ENCODE data around the gene MAPRE3.
A peak's percentile ranks its signal among the peaks of the same experiment; 100 is the strongest.

Gene MAPRE3

DNA sequence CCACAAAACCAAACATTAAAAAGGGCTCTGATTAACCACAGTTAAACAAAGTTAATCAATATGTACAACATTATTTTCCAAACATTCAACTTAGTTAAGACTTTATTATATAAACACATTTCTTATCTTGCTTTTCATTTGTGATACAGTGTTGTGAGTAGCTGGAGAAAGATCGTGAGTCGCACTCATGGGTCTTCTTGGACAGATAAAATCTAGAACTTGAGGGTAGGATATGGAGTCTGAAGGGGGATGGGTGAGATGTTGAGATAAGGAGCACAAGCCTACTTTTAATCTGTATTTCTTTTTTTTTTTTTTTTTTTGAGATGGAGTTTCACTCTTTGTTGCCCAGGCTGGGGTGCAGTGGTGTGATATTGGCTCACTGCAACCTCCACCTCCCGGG is 39.7 kb downstream of the MAPRE3 start:
- no peak for DNase-seq (ENCODE audit: low read depth in 2 of 3, low spot score in 1 of 3)

DNA sequence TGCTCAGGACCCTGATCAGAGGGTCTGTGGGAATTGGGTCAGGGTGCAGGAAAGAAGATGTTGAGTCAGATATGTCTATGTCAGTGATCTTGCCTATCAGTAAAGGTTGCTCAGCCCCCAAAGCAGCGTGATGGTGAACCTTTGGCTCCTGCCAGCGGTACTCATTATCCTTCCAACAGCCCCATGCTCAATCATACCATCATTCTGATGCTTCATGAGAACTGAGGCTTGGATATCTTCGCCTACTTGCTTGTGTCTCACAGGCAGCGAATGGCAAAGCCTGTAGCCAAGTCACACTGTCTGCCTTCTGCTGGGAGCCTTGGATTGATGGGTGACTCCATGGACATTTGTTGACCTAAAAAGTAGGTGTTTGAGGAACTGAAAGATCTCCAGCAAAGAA is 43.3 kb downstream of the MAPRE3 start:
- DNase-seq (ENCODE audit: low read depth in 2 of 3, low spot score in 1 of 3), result no peak

DNA sequence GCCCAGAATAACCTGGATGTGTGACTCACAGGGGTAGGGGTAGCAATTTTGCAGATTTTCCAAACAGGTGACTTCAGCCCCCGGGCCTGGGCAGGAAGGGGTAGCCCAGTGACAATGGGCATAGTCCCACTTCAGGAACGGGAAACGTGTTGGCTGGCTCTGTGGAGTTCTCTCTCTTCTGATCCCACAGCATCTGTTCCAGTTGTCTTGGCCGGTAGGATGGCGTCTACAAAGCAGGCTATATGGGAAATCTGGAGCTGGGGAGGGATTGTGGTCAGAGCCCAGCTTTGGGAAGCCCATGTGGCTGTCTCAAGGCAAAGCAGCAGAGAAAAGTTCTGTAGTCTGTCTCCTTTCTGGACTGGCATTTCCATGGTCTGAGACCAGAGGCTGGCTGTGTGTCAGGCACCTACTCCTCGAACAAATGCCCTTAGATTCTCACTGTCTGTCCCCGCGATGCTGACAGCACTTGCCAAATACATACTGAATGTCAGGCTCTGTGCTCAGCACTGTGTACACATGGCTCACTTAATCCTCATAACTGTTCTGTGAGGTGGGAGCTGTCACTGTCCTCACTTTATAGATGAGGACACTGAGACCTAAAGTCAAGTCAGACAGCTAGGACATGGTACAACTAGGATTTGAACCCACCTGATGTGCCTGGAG is 44.5 kb downstream of the MAPRE3 start:
- no peak for DNase-seq (ENCODE audit: low read depth in 2 of 3, low spot score in 1 of 3)

DNA sequence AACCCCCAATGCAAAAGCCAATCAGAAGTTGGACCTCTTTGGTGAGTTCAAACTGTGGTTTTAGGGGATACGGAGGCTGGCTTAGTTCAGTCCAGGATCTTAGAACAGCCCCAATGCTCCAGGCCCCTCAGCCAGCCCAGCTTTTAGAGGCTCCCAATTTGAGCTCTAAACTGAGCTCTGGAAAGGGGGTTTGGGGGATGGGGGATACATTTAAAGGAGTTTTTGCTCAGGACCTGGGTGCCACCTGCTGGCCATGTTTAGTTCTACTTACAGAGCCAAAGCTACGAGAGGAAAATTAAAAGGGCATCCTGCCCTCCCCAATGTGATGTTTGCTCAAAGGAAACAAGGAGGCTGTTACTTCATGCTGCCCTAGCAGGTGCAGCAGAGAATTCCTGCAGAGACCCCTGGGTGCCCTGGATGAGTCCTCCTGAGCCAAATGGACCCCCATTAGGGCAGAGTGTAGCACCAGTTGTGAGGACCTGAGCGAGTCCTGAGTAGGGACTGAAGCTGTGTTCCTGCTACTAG is 46.4 kb downstream of the MAPRE3 start:
- DNase-seq (ENCODE audit: low read depth in 2 of 3, low spot score in 1 of 3), result peak; percentile 25 to 35 (median 29)

DNA sequence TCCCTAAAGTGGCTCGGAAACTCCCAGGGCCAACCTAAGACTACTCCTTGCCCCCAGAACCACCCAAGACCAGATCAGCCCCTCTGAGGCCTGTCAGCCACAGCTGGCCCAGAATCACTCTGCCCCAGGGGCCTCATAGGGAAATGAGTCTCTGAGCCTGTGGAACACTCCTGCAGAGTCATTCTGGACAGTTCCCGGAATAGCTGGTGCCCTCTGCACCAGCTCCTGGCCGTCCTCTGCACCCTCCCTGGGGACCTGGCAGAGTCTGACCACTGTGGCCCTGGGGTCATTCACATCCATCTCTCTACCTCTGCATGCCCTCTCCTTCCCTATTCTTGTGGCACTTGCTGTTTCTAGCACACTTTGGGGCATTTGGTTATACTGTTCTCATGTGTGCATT is 47.7 kb downstream of the MAPRE3 start:
- DNase-seq (ENCODE audit: low read depth in 2 of 3, low spot score in 1 of 3), result no peak

DNA sequence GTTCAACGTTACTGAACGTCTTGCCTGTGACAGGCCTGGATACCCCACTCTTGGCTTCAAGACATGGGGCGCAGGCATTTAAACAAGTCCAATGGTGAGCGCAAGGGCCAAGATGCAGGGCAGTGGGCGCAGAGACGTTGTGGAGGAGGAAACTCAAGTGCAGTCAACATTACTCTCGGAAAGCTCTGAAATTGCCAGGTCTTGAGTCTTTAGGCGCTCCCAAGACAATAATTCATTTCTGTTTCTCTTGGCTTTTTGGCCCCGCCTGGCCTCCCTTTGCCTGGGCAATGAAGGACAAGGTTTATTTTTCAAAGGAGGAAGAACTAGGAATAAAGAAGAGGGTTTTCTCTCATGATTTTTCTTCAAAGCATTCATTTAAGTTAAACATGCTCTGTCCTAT is 49.0 kb downstream of the MAPRE3 start:
- DNase-seq (ENCODE audit: low read depth in 2 of 3, low spot score in 1 of 3), result no peak

DNA sequence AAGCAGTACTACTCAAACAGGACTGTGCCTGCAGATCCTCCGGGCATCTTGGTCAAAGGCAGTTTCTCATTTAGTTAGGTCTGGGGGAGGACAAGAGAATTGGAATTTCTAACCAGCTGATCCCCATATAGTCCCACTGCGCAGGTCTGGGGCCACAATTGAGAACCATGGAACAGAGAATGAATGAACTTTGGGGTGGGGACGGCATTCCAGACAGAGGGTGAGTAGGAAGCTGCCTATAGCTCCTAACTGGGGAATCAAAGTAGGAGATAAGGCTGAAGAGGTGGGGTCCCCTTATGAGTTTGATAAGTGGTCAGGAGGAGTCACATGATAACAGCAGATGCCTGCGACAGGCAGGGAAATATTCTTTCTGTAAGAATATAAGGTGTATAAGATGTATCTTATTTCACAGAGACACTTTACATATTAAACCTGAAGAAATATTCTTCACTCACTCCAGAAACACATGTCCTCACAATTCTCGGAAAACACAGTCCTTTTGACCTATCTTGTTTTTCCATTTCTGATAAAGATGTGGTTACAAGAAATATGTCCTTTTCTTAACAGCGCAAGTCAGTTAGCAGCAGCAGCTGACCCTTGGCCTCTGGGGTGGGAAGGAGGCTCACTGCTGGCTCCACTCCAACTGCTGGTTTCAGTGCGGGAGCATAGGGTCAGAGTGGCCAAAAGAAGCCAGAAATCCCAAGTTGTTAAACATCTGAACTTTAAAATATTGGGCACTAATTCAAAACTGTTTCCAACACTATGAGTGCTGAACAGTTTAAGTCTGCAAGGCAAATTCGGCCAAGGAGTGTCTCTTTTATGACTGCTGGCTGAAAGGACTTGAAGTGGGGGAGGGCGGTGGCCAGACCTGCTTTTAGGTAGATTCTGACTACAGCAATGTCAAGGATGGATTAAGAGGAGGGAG is 49.8 kb downstream of the MAPRE3 start:
- no peak for DNase-seq (ENCODE audit: low read depth in 2 of 3, low spot score in 1 of 3)

DNA sequence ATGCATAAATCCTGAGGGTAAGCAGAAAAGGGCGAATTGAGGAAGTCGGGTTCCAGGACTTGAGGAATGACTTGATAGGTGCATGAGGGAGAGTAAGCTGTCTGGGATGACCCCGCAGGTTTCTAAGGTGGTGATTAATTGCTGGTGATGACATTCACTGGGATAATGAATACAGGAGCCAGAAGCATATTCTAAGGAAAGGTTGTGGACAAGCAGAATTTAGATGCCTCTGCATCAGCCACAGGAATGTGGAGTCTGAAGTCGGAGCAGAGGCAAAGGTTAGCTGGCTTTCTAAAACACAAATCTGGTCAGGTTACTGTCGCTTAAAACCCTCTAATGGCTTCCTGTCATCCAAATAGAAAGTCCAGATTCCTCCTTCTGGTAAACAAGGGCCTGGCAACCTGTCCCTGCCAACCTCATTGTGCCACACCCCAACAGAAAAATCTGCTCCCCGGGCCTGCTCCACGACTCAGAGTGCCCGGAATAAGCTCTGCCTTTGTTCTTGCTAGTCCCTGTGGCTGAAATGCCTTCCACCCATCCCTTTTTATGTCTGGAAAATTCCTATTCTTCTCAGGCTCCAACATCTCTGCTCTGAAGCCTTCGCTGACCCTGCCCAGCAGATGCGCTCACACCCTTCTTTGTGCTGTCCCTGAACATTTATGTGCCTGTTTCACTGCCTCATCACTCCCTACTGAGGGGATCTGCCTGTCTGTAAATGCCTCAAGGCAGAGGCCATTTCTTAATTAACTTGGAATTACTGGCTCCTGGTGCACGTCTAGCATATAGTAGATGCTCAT is 51.0 kb downstream of the MAPRE3 start:
- DNase-seq (ENCODE audit: low read depth in 2 of 3, low spot score in 1 of 3), result no peak

DNA sequence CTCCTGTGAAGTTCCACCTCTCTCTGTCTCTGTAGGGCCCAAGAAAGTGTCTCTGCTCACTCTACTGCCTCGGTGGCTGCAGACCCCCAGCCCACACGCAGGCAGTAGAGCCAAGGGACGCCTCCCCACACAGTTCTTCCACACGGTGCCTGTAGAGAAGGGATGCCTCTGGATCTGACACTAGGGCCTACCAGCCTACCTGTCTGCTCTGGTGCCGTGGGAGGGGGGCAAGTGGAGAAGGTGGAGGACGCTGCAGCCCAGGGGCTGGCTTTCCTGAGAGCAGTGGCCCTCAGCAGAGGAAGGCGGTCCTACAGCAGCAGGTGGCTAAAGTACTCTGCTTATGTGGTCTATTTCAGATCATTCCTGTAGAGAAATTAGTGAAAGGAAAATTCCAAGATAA is 53.3 kb downstream of the MAPRE3 start:
- DNase-seq (ENCODE audit: low read depth in 2 of 3, low spot score in 1 of 3), result no peak

DNA sequence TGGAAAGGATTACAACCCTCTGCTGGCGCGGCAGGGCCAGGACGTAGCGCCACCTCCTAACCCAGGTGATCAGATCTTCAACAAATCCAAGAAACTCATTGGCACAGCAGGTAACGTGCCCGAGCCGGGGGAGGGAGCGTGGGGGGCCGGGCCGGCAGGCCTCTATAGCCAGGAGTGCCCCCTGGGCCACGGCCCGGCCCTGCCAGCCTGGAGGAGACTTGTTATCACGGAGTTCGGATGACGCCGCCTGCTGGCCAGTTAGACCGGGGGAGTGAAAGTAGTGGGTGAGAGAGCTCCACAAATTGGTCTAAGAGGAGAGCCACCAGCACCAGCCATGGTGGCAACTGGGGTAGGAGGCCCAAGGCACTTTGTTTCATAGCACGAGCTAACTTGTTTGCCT is 53.8 kb downstream of the MAPRE3 start:
- no peak for DNase-seq (ENCODE audit: low read depth in 2 of 3, low spot score in 1 of 3)

DNA sequence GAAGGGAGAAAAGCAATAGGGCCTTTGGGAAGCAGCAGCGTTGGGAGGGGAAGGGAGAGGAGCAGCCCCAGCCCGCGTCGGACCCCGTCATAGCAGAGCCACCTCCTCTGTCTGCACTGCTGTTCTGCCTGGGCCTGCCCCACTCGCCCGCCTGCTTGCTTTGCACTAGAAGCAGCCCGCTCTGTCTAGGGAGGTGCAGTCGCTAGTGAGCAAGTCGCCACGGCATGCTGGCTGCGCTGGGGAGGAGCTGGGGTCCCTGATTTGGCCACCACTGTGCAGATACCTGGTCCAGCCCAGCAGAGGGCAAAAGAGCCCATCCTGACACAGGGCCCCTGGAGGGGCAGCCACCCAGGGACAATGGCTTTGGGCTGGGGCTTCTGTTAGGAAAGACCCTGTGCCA is 54.4 kb downstream of the MAPRE3 start:
- DNase-seq (ENCODE audit: low read depth in 2 of 3, low spot score in 1 of 3), result no peak

DNA sequence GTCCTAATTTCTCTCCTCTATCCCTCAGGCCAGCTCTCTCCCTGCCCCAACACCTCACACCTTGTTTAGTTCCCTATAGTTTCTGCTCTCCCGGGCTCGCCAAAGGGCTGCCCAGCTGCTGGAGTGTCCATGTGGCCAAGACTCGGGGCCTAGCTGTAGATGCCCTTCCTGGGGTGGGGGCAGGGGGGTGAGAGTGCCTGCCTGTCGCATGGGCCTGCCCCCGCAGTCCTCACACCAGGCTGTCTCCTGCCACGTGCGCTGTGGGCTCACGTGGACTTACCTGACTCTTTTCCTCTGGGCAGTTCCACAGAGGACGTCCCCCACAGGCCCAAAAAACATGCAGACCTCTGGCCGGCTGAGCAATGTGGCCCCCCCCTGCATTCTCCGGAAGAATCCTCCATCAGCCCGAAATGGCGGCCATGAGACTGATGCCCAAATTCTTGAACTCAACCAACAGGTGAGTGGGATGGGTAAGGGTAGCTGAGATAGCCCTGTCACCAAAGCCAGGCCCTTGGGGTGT is 54.9 kb downstream of the MAPRE3 start:
- no peak for DNase-seq (ENCODE audit: low read depth in 2 of 3, low spot score in 1 of 3)

DNA sequence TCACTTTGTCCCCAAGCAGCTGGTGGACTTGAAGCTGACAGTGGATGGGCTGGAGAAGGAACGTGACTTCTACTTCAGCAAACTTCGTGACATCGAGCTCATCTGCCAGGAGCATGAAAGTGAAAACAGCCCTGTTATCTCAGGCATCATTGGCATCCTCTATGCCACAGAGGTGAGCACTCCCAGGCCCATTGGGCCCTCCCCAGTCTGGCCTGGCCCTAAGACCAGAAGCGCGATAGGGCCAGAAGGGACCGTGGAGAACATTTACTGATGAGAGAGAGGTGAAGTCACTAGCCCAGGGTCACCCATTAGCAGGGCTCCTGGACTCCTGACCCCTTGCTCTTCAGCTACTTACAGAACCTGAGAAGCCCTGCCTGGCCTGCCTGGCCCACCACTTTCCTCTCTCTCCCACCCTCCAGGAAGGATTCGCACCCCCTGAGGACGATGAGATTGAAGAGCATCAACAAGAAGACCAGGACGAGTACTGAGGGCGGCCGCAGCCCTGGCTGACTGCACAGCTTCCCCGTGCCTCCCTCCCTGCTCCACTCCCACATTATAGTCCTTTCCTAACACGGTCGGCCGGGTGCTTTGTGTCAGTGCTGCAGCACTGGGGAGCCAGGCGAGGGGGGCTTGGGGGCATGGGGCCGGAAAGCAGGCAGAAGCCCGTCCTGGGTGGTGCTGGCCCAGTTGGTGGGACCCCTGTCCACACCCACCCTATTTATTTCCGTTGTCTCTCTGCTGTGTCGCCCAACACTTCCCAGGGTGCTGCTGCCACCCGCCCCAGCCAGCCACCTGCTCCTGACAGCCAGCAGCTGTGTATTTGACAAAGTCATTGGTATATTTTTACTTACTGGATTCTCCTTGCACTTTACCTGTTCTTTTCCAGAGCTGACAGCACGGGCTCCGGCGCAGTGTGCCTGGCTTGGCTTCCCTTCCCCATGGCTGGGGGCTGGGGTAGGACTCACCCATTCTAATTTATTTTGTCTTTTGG is 55.7 kb downstream of the MAPRE3 start:
- DNase-seq (ENCODE audit: low read depth in 2 of 3, low spot score in 1 of 3), result no peak

DNA sequence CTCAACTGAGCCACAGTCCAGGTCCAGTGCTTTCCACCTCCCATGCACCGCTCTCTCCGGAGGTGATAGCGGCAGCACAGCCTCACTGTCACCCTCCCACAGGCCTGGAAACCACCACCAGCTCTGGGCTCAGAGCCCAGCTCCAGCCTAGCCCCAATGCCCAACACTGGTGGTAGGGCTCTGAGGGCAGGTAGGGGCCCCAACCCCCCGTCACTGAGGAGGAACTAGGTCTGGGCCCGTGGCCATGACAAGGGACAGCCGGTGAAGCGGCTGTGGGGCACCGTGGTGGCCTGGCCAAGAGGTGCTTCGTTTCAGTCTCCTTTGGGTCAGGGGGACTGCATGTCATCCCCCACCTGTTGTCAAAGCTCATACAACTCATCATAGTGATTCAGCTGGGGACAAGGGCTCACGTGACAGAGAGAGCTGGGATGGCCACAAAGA is 56.8 kb downstream of the MAPRE3 start:
- no peak for DNase-seq (ENCODE audit: low read depth in 2 of 3, low spot score in 1 of 3)

DNA sequence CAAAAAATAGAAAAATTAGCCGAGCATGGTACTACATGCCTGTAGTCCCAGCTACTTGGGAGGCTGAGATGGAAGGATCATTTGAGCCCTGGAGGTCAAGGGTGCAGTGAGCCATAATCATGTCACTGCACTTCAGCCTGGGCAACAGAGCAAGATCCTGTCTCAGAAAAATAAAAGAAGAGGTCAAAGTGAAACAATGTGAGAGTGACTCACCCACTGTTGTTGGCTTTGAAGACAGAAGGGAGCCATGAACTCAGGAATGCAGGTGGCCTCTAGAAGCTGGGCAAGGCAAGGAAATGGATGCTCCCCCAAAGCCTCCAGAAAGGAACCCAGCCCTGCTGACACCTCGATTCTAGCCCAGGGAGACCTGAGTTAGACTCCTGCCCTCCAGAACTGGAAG is 58.6 kb downstream of the MAPRE3 start:
- DNase-seq (ENCODE audit: low read depth in 2 of 3, low spot score in 1 of 3), result no peak

DNA sequence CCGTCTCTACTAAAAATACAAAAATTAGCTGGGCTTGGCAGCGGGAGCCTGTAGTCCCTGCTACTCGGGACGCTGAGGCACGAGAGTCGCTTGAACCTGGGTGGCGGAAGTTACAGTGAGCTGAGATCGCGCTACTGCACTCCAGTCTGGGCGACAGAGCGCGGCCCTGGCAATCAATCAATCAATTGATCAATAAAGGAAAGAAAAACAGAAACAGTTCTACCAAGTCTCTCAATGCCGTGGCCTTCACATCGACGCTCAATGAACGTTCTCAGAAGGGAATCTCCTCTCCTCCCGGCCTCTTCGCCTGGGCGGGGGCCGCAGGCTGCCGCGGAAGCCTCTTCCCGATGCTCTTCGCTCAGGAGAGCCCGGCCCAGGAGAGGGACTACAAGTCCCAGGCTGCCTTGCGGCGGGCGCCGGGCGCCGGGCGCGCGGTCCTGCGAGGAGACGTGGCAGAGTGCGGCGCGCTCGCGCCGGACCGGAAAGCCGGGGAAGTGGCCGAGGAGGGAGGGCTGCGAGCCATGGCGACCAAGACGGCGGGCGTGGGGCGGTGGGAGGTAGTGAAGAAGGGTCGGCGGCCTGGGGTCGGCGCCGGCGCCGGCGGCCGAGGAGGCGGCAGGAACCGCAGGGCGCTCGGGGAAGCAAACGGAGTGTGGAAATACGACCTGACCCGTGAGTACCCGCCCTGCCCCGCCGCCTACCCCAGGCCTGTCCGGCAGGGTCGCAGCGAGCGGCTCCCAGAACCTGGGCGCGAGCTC is 62.2 kb downstream of the MAPRE3 start, which contains the start of gene TMEM214:
Gene TMEM214 (plus strand): TSS at position 471 of the 758 bp plus-strand sequence. CDS start 51 bp downstream, at position 522.
- peak; percentile 59 to 80 (median 72) for DNase-seq (ENCODE audit: low read depth in 2 of 3, low spot score in 1 of 3)

DNA sequence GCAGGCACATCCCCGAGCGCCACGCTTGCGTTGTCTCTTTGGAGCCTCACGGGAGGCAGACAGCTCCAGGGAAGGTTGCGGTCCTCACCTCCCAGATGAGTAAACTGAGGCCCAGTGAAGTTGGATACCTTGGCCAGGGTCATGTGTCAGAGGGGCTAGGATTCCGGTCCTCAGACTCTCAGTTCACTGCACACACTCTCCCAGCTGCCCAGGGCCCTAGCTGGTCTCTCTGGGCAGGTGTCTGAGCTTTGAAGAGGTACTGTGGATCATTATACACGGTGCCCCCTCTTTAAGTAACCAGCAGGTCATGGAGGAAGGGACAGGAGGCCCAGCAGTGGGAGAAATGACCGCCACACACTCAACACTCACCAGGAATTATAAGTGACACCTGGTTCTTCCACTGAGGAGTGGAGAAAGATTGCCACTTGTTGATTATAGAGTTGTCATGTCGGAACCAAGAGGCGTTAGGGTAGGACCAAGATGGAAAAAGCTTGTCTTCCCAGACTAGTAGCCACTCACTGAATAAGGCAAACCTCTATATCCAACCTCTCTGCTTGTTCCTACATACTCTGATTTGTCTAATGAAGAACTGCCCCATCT is 62.9 kb downstream of the MAPRE3 start:
- DNase-seq (ENCODE audit: low read depth in 2 of 3, low spot score in 1 of 3), result no peak

DNA sequence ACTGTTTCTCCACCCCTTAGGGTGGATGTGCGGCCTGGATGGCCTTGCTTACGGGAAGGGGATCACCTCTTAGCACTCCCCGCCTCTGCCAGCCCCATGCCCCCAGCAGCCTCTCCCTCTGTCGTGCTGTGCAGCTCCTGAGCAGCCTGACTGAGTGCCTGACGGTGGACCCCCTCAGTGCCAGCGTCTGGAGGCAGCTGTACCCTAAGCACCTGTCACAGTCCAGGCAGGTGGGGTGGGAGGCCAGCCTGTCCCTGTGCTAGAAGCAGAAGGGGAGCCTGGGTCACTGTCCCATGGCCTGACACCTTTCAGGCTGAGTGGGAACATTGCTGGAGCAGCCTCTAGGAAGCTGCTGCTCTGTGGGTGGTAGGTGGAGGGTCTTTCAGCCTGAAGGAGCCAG is 67.6 kb downstream of the MAPRE3 start:
- no peak for DNase-seq (ENCODE audit: low read depth in 2 of 3, low spot score in 1 of 3)

Measured in stimulated activated CD4-positive, alpha-beta T cell treated with anti-CD3 and anti-CD28 coated beads, Interleukin-12 subunit alpha, Interleukin-12 subunit beta, amount 100 ng/mL, for 48 hours (primary cell).